Hepatocyte (in vitro differentiated cells): ENCODE results near the gene DOCK7.

ENCODE experiments used
- EZH2 ChIP-seq: fragments of 200-600 bp; sonication (generic); IDR thresholded peaks from 2 replicates; pipeline ENCODE4 v1.6.1; 2016; ENCODE audit warnings: antibody characterized with exemption, mild to moderate bottlenecking, borderline replicate concordance
- EZH2phosphoT487 ChIP-seq: fragments of 200-600 bp; sonication (generic); IDR thresholded peaks from one replicate; pipeline ENCODE4 v1.6.1; 2018; ENCODE audit warnings: antibody characterized with exemption, mild to moderate bottlenecking, low read depth, moderate library complexity; ENCODE audit not compliant: unreplicated experiment, severe bottlenecking
- TF ChIP-seq, protein P1 (sequence below): fragments of 200-600 bp; sonication (generic); IDR thresholded peaks from 2 replicates; pipeline ENCODE4 v1.5.1; 2016; ENCODE audit warnings: antibody characterized with exemption, mild to moderate bottlenecking; ENCODE audit not compliant: poor library complexity

DNA sequence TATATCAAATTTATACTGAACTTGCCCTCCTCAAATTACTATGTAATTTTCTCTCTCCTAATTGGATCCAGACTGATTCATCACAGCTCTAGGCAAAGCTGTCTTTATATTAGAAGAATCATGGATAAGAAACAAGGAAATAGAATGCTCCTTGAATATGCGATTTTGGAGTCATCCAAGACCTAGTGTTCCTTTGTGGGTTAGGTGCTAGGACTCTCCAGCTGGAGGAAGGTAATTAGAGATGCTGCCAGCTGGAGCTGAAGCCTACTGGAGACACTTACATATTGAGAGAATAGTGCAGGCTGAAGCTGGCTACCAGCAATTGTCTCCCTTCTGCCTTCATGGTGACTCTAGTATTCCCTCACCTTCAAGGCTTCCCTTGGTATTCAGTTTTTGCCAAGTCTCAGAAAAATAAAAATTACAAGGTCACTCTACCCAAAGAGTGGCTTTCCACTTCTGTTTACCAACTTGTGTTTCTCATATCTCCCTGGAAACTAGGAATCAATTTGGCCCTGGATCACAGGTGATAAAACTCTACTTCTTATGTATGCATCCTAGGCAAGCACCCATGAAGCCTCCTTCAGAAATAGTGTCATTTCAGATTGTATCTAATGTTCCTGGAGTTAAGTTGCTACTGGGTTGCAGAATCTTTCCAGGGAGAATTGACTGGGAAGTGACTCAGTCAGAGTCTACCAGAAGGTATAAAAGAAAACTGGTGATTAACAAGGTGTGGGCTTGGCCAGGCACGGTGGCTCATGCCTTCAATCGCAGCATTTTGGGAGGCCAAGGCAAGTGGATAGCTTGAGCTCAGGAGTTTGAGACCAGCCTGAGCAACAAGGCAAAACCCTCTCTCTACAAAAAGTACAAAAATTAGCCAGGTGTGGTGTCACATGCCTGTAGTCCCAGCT, 24.4 kb upstream of the DOCK7 start:
- TF ChIP-seq, protein P1, sequence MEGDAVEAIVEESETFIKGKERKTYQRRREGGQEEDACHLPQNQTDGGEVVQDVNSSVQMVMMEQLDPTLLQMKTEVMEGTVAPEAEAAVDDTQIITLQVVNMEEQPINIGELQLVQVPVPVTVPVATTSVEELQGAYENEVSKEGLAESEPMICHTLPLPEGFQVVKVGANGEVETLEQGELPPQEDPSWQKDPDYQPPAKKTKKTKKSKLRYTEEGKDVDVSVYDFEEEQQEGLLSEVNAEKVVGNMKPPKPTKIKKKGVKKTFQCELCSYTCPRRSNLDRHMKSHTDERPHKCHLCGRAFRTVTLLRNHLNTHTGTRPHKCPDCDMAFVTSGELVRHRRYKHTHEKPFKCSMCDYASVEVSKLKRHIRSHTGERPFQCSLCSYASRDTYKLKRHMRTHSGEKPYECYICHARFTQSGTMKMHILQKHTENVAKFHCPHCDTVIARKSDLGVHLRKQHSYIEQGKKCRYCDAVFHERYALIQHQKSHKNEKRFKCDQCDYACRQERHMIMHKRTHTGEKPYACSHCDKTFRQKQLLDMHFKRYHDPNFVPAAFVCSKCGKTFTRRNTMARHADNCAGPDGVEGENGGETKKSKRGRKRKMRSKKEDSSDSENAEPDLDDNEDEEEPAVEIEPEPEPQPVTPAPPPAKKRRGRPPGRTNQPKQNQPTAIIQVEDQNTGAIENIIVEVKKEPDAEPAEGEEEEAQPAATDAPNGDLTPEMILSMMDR = no peak
- TF ChIP-seq EZH2 = no peak
- TF ChIP-seq EZH2phosphoT487 = no peak
